Thyroid gland (tissue), 4 donors: Measurements from ENCODE around the gene EEFSEC. TPM values are rescaled to one million over a fixed set of nuclear protein-coding genes. Genes with fewer than 3 reads are reported as not detected.

Experiments used
- DNase-seq, 2 donors: peaks; one replicate each; pipeline ENCODE4 v3.0.0-alpha.2; 2019
- H3K27ac ChIP-seq, 3 donors: fragments of 200-600 bp; sonication (generic); 1 replicate in 2 of 3; 2 replicates in 1 of 3; pipeline ENCODE4 v1.5.1; 2016 to 2019; ENCODE audit warnings: mild to moderate bottlenecking in 1 of 3, moderate library complexity in 1 of 3
- H3K27me3 ChIP-seq: fragments of 200-600 bp; sonication (generic); one replicate; pipeline ENCODE4 v1.5.1; 2019
- H3K36me3 ChIP-seq, 2 donors: fragments of 200-600 bp; sonication (generic); one replicate each; pipeline ENCODE4 v1.5.1; 2016 to 2019
- H3K4me1 ChIP-seq, 2 donors: fragments of 200-600 bp; sonication (generic); one replicate each; pipeline ENCODE4 v1.5.1; 2017 to 2019
- H3K4me3 ChIP-seq, 3 donors: fragments of 200-600 bp; sonication (generic); replicated peaks in 1 of 3; 1 replicate in 2 of 3; 2 replicates in 1 of 3; pipeline ENCODE4 v1.5.1; 2016; ENCODE audit warnings: mild to moderate bottlenecking in 1 of 3
- H3K9me3 ChIP-seq: fragments of 200-600 bp; sonication (generic); one replicate; pipeline ENCODE4 v1.5.1; 2017
- POLR2A ChIP-seq, 2 donors: fragments of 450-650 bp; IDR thresholded peaks; one replicate each; pipeline ENCODE4 v1.6.1; 2017; ENCODE audit warnings: antibody characterized with exemption in 2 of 2, mild to moderate bottlenecking in 2 of 2, moderate library complexity in 1 of 2
- WGBS, 2 donors: methylation state at CpG; one replicate each; pipeline ENCODE4 v1.1.5; 2017; 5-methylcytosine and 5-hydroxymethylcytosine counted together
- intact Hi-C: fragments of 100-400 bp; cut with DNase I; formaldehyde crosslinking; loops from one replicate; pipeline ENCODE4 v1.15.1; 2023
- total RNA-seq, 4 donors: library from RNA; depleted of rRNA; stranded (reverse); fragments of >200 nt; gene quantifications; one replicate each; pipeline ENCODE4 v1.2.3, GENCODE V29; 2016
- TF ChIP-seq, protein P1 (sequence below), 6 experiments: fragments of 200-600 bp in 3 of 6; fragments of 450-650 bp in 3 of 6; sonication (generic) in 3 of 6; IDR thresholded peaks; one replicate each; pipeline ENCODE4 v1.5.1; 2016 to 2019; ENCODE audit warnings: antibody characterized with exemption in 6 of 6, mild to moderate bottlenecking in 2 of 6, inconsistent platforms in 1 of 6, moderate library complexity in 1 of 6

EEFSEC gene
- total RNA-seq, 4 donors from 2014 or later, result 13.3 to 26.6 (median 21.7) TPM

DNA sequence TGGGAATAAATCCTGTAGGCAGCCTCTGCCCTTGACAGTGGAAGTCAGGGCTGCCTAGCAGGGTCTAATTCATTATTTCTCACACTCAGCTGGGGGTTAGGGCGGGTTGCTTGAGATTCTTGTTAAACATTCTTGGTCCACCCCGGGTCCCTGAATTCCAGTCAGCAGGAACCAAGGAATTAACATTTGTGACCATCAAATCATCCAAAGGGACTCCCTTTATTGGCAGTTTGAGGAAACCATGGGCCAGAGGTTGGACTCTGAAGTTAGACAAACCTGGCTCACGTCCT lies 122.8 kb downstream of the EEFSEC start:
- Histone ChIP-seq H3K27ac (peak overlapping the region in 1 of 3 donors; percentile 36), H3K4me3 (no peak overlapping the region), H3K9me3 (no peaks in the 10 kb centered on the region), H3K27me3 (no peaks in the 10 kb centered on the region), H3K4me1 (peaks cover 38 to 49% of the 10 kb centered on the region in 2 donors), H3K36me3 (no peaks in the 10 kb centered on the region)
- no peak for DNase-seq
- 65 to 74% methylated on average over 3 of the region's 3 CpGs for WGBS, 2 donors
- intact Hi-C loops, result no loop called here
- TF ChIP-seq, protein P1, sequence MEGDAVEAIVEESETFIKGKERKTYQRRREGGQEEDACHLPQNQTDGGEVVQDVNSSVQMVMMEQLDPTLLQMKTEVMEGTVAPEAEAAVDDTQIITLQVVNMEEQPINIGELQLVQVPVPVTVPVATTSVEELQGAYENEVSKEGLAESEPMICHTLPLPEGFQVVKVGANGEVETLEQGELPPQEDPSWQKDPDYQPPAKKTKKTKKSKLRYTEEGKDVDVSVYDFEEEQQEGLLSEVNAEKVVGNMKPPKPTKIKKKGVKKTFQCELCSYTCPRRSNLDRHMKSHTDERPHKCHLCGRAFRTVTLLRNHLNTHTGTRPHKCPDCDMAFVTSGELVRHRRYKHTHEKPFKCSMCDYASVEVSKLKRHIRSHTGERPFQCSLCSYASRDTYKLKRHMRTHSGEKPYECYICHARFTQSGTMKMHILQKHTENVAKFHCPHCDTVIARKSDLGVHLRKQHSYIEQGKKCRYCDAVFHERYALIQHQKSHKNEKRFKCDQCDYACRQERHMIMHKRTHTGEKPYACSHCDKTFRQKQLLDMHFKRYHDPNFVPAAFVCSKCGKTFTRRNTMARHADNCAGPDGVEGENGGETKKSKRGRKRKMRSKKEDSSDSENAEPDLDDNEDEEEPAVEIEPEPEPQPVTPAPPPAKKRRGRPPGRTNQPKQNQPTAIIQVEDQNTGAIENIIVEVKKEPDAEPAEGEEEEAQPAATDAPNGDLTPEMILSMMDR (IDR thresholded peaks at IDR 0.05), result no peak
- no peak for TF ChIP-seq POLR2A (IDR thresholded peaks at IDR 0.05)

DNA sequence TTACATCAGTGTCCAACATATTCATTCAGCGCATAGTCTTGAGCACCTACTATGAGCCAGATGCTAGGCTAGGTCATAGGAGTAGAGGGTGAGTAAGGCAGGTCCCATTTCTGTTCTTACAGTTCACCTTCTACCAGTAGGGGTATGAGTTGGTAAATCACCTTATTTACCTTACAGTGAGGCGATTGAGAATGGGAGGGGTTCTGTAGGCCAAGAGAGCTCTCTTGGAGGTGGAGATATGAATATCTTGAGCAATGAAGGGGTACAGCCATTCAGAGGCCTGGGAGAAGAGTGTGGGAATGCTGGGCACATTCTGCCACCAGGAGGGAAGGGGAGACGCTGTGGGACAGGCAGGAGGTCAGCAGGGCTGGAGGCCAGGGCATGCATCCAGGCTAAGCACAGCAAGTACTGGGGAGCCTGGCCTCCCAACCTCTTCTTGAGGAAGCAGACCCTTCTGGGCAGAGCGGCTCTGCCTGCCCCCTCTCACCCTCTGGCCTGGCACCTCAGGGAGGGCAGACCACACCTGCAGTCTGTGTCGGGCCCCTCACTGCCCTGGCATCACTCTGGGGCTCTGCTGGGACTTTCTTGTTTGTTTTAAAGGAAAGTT lies 123.4 kb downstream of the EEFSEC start:
- Histone ChIP-seq H3K27me3 (no peaks in the 10 kb centered on the region), H3K27ac (peak overlapping the region in 2 of 3 donors; percentile 36 to 56), H3K9me3 (no peaks in the 10 kb centered on the region), H3K4me1 (peaks cover 40 to 55% of the 10 kb centered on the region in 2 donors), H3K36me3 (no peaks in the 10 kb centered on the region), H3K4me3 (no peak overlapping the region)
- 45 to 59% methylated on average over 5 of the region's 5 CpGs for WGBS, 2 donors
- TF ChIP-seq, protein P1 (IDR thresholded peaks at IDR 0.05), result no peak
- no peak for TF ChIP-seq POLR2A (IDR thresholded peaks at IDR 0.05)
- DNase-seq, result peak; percentile 50 to 55
- intact Hi-C loops, result no loop called here

DNA sequence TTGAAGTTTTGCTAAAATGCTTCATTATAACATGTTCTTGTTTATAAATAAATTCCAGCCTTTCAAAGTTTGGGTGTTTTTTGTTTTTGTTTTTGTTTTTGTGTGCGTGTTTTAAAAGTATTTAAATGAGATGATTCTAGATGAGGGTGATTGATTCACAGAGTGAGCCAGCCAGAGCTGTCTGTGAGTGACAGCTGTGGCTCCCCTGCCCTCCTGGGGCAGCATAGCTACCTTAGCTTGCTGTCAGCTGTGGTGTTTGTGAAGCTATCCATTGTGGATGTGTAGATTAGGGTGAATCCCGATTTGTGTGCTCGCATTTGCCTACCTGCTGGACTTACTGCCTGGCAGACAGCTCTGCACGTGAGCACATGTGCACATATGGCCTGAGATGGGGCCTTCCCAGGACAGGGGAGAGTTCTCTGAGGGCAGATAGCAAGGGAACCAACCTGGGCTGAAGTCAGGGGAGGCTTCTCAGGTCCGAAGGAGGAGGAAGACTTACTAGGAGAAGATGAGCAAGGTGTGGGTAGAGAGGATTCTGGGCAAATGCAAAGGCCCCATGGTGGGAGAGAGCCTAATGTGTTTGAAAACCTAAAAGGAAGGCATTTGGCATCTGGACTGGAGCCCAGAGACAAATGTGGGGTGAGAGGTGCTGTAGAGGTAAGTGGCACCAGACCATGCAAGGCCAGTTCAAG lies 124.2 kb downstream of the EEFSEC start:
- DNase-seq, result no peak
- TF ChIP-seq, protein P1 (IDR thresholded peaks at IDR 0.05), result no peak
- no peak for TF ChIP-seq POLR2A (IDR thresholded peaks at IDR 0.05)
- intact Hi-C loops, result no loop called here
- WGBS, 2 donors, result 88 to 93% methylated on average over 5 of the region's 5 CpGs
- Histone ChIP-seq H3K36me3 (no peaks in the 10 kb centered on the region), H3K27me3 (no peaks in the 10 kb centered on the region), H3K4me3 (no peak overlapping the region), H3K4me1 (peaks cover 48 to 63% of the 10 kb centered on the region in 2 donors), H3K9me3 (no peaks in the 10 kb centered on the region), H3K27ac (peak overlapping the region in 1 of 3 donors; percentile 56)

DNA sequence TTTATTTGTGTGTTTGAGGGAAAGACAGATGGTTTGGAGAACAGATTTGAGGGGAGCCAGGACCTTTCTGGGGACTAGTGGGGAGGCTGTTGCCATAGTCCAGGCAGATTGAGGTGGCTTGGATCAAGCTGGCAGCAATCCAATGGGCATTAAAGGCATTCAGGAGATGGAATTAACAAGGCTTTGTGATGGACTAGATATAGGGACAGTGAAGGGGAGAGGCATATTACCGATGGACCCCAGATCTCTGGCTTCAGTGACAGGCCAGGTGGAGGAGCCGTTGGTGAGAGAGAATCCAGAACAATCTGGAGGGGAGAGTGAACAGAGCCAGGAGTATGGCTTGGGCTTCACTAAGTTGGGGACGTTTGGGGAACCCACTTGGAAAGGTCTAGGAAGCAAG lies 124.8 kb downstream of the EEFSEC start:
- peaks cover 54 to 69% of the 10 kb centered on the region in 2 donors for H3K4me1 ChIP-seq
- WGBS, 2 donors, result 68 to 70% methylated on average over 3 of the region's 3 CpGs
- no peaks in the 10 kb centered on the region for H3K36me3 ChIP-seq
- DNase-seq, result no peak
- no peaks in the 10 kb centered on the region for H3K27me3 ChIP-seq
- TF ChIP-seq, protein P1 (IDR thresholded peaks at IDR 0.05), result no peak
- TF ChIP-seq POLR2A (IDR thresholded peaks at IDR 0.05), result no peak
- H3K4me3 ChIP-seq, result no peak overlapping the region
- intact Hi-C loops, result no loop called here
- peak overlapping the region in 1 of 3 donors; percentile 52 for H3K27ac ChIP-seq
- no peaks in the 10 kb centered on the region for H3K9me3 ChIP-seq
